ENCODE data around the gene NUDT4. TPM values are rescaled to one million over a fixed set of nuclear protein-coding genes. Genes with fewer than 3 reads are reported as not detected.

Gene NUDT4
- polyA plus RNA-seq, 1 experiment: 15.4 TPM

- ChIA-PET POLR2A (no interaction called here), CTCF (no interaction called here)
- TF ChIP-seq CTCF (IDR thresholded peaks at IDR 0.05; ENCODE audit: insufficient read depth, low read depth, low read length): no peak
- Histone ChIP-seq H3K36me3 (ENCODE audit: control insufficient read depth, insufficient read depth, low read length) (no peaks in the 10 kb centered on the region), H3K4me3 (ENCODE audit: low read depth, low read length) (no peak overlapping the region), H3K27me3 (ENCODE audit: control insufficient read depth, insufficient read depth, low read length) (no peaks in the 10 kb centered on the region)
- no peak for DNase-seq (ENCODE audit: low read depth)
Observed at GRCh38 chr12:93360688-93361087, 17.0 kb upstream of the NUDT4 start.

GRCh38 chr12:93361151-93361919 lies 16.4 kb upstream of the NUDT4 start:
- ChIA-PET CTCF (interaction anchor here (0.6 kb wide), 1 partner anchor 9 kb away, joined by 3 read pairs; no protein-coding TSS in a partner anchor), POLR2A (no interaction called here)
- TF ChIP-seq CTCF (IDR thresholded peaks at IDR 0.05; ENCODE audit: insufficient read depth, low read depth, low read length): no peak
- Histone ChIP-seq H3K4me3 (ENCODE audit: low read depth, low read length) (no peak overlapping the region), H3K27me3 (ENCODE audit: control insufficient read depth, insufficient read depth, low read length) (no peaks in the 10 kb centered on the region), H3K36me3 (ENCODE audit: control insufficient read depth, insufficient read depth, low read length) (no peaks in the 10 kb centered on the region)
- DNase-seq (ENCODE audit: low read depth): no peak

- POLR2A ChIA-PET: no interaction called here
- Histone ChIP-seq H3K36me3 (ENCODE audit: control insufficient read depth, insufficient read depth, low read length) (no peaks in the 10 kb centered on the region), H3K4me3 (ENCODE audit: low read depth, low read length) (no peak overlapping the region), H3K27me3 (ENCODE audit: control insufficient read depth, insufficient read depth, low read length) (no peaks in the 10 kb centered on the region)
- DNase-seq (ENCODE audit: low read depth): no peak
- TF ChIP-seq CTCF (IDR thresholded peaks at IDR 0.05; ENCODE audit: insufficient read depth, low read depth, low read length): no peak
- CTCF ChIA-PET: interaction anchor here (0.7 kb wide), 1 partner anchor 1231 kb away, joined by 3 read pairs; no protein-coding TSS in a partner anchor
Observed at GRCh38 chr12:93363841-93364297, 13.9 kb upstream of the NUDT4 start.

- no peak for TF ChIP-seq CTCF (IDR thresholded peaks at IDR 0.05; ENCODE audit: insufficient read depth, low read depth, low read length)
- Histone ChIP-seq H3K36me3 (ENCODE audit: control insufficient read depth, insufficient read depth, low read length) (no peaks in the 10 kb centered on the region), H3K27me3 (ENCODE audit: control insufficient read depth, insufficient read depth, low read length) (no peaks in the 10 kb centered on the region), H3K4me3 (ENCODE audit: low read depth, low read length) (no peak overlapping the region)
- DNase-seq (ENCODE audit: low read depth): no peak
- POLR2A ChIA-PET: no interaction called here
- CTCF ChIA-PET: no interaction called here
Observed at GRCh38 chr12:93365616-93366405, 11.9 kb upstream of the NUDT4 start.

- ChIA-PET POLR2A (no interaction called here), CTCF (interaction anchor here (0.6 kb wide), 1 partner anchor 56 kb away, joined by 3 read pairs; no protein-coding TSS in a partner anchor)
- no peak overlapping the region for H3K4me3 ChIP-seq (ENCODE audit: low read depth, low read length)
- DNase-seq (ENCODE audit: low read depth): no peak
- H3K27me3 ChIP-seq (ENCODE audit: control insufficient read depth, insufficient read depth, low read length): no peaks in the 10 kb centered on the region
- TF ChIP-seq CTCF (IDR thresholded peaks at IDR 0.05; ENCODE audit: insufficient read depth, low read depth, low read length): no peak
- H3K36me3 ChIP-seq (ENCODE audit: control insufficient read depth, insufficient read depth, low read length): no peaks in the 10 kb centered on the region
Observed at GRCh38 chr12:93366422-93366821, 11.3 kb upstream of the NUDT4 start.
